GM18502 (cell line): Measurements from ENCODE around the gene LACC1.

Experiments used
- ATAC-seq: cut with Tn5 transposase; IDR thresholded peaks from one replicate; pipeline ENCODE4 v1.9.1; 2021; ENCODE audit warnings: mild to moderate bottlenecking; ENCODE audit not compliant: unreplicated experiment, poor library complexity

LACC1 gene

DNA sequence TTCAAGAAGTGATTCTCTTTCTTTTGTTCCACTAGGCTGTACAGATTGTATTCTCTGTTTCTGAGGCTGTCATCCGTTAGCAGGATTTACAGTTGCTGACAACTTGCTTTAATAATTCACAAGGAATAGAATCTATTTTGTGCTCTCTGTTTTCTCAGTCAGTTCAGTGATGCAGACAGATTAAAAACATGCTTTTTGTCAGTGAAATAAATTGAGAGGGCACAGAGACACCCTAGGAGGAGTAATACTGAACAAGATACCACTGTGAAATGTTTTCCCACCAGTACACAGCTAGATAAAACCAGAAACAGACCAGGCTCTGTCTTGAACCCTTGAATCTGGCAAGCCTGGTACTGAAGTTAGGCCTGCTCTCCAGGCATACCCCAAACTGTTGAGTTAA is 58.7 kb downstream of the LACC1 start:
- no peak for ATAC-seq

DNA sequence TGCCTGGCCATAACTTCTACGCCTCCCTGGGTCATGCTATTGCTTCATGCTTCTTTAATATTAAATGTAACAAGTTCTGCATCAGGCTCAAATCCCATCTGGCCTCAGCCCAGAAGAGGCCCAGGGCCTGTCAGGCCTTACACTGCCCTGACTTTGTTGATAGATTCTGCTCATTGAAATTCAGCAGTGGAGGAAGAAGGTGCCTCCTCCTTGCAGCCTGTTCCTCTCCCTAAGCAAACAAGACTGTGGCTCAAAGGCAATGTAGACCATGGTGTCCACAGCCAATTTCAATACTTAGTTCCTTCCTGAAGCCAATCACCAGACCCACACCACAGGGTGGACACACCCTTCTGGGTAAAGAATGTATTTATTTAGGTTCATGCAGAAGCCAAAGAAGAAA is 59.4 kb downstream of the LACC1 start:
- ATAC-seq, result no peak

DNA sequence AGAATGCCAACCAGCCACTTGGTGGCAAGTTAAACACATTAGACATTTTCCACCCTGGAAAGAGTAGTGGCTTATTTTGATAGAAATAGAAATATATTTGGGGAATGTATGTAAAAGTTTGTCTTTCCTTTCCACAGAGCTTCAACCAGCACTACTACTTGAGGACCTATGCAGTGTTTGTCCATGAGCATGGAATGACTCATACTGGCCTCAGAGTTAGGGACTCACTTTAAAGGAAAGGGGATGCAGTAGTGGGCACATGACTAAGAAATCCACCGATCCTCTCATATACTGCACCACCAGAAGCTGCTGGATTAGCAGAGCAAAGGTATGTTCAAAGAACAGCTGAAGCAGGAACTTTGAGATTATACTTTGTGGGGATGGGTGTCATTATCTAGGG is 62.6 kb downstream of the LACC1 start:
- ATAC-seq, result no peak
